Hepatocyte (in vitro differentiated cells): ENCODE data around the gene PRKAB1.

Experiments used
- EZH2 ChIP-seq: fragments of 200-600 bp; sonication (generic); IDR thresholded peaks from 2 replicates; pipeline ENCODE4 v1.6.1; 2016; ENCODE audit warnings: antibody characterized with exemption, mild to moderate bottlenecking, borderline replicate concordance
- EZH2phosphoT487 ChIP-seq: fragments of 200-600 bp; sonication (generic); IDR thresholded peaks from one replicate; pipeline ENCODE4 v1.6.1; 2018; ENCODE audit warnings: antibody characterized with exemption, mild to moderate bottlenecking, low read depth, moderate library complexity; ENCODE audit not compliant: unreplicated experiment, severe bottlenecking
- TF ChIP-seq, protein P1 (sequence below): fragments of 200-600 bp; sonication (generic); IDR thresholded peaks from 2 replicates; pipeline ENCODE4 v1.5.1; 2016; ENCODE audit warnings: antibody characterized with exemption, mild to moderate bottlenecking; ENCODE audit not compliant: poor library complexity

DNA sequence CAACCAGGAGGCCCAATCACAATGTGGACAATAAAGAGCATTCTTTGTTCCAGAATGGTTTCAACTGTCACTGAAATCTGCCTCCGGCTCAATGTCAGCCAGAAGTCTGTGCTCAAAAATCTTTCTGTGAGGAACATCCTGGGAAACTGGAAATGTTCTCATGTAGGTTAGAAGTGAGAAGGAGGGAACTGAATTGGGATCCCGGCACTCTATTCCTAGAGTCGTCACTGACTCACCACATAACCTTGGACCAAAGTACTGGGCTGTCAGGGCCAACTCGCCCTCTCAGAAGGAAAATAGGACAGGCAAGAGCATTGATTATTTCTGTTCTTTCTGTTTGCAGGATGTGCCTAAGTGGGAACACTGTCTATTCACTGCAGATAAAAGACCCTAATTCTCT is 57.6 kb downstream of the PRKAB1 start:
- TF ChIP-seq, protein P1, sequence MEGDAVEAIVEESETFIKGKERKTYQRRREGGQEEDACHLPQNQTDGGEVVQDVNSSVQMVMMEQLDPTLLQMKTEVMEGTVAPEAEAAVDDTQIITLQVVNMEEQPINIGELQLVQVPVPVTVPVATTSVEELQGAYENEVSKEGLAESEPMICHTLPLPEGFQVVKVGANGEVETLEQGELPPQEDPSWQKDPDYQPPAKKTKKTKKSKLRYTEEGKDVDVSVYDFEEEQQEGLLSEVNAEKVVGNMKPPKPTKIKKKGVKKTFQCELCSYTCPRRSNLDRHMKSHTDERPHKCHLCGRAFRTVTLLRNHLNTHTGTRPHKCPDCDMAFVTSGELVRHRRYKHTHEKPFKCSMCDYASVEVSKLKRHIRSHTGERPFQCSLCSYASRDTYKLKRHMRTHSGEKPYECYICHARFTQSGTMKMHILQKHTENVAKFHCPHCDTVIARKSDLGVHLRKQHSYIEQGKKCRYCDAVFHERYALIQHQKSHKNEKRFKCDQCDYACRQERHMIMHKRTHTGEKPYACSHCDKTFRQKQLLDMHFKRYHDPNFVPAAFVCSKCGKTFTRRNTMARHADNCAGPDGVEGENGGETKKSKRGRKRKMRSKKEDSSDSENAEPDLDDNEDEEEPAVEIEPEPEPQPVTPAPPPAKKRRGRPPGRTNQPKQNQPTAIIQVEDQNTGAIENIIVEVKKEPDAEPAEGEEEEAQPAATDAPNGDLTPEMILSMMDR = no peak
- TF ChIP-seq EZH2 (no peak), EZH2phosphoT487 (no peak)
